ENCODE results near the gene ERP29.

The ERP29 gene

GRCh38 chr12:112012775-112013600 lies at the start of gene ERP29, which contains the start of gene TMEM116:
Gene ERP29 (plus strand): TSS chr12:112013426. CDS start chr12:112013466, 40 bp downstream.
Gene TMEM116 (minus strand): TSS chr12:112013165. CDS start chr12:112005270, 7,895 bp downstream.
- peak; percentile 92 for DNase-seq (ENCODE audit: extremely low read depth, low read depth)
- H3K4me3 ChIP-seq (replicated peaks; ENCODE audit: low read depth, low read length) = peak within 1 kb of the TSS; percentile 98
- TF ChIP-seq, protein P1, sequence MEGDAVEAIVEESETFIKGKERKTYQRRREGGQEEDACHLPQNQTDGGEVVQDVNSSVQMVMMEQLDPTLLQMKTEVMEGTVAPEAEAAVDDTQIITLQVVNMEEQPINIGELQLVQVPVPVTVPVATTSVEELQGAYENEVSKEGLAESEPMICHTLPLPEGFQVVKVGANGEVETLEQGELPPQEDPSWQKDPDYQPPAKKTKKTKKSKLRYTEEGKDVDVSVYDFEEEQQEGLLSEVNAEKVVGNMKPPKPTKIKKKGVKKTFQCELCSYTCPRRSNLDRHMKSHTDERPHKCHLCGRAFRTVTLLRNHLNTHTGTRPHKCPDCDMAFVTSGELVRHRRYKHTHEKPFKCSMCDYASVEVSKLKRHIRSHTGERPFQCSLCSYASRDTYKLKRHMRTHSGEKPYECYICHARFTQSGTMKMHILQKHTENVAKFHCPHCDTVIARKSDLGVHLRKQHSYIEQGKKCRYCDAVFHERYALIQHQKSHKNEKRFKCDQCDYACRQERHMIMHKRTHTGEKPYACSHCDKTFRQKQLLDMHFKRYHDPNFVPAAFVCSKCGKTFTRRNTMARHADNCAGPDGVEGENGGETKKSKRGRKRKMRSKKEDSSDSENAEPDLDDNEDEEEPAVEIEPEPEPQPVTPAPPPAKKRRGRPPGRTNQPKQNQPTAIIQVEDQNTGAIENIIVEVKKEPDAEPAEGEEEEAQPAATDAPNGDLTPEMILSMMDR (IDR thresholded peaks at IDR 0.05; ENCODE audit: low read depth, low read length, missing control alignments) = peak; percentile 40

GRCh38 chr12:111964935-111965334 lies 48.3 kb upstream of the ERP29 start:
- TF ChIP-seq, protein P1 (IDR thresholded peaks at IDR 0.05; ENCODE audit: low read depth, low read length, missing control alignments) = no peak
- H3K4me3 ChIP-seq (replicated peaks; ENCODE audit: low read depth, low read length) = no peak overlapping the region
- no peak for DNase-seq (ENCODE audit: extremely low read depth, low read depth)

DNA sequence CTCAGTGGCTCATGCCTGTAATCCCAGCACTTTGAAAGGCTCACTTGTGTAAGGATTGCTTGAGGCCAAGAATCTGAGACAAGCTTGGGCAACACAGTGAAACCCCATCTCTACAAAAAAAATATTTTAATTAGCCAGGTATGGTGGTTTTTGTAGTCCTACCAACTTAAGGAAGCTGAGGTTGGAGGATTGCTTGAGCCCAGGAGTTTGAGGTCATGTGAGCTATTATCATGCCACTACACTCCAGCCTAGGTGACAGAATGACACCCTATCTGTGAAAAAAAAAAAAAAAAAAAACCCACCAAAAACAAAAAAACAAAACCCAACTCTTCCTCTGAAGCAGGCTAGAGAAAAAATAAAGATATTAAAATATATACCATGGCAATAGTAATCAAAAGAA lies 41.4 kb upstream of the ERP29 start:
- TF ChIP-seq, protein P1 (IDR thresholded peaks at IDR 0.05; ENCODE audit: low read depth, low read length, missing control alignments) = no peak

GRCh38 chr12:111975161-111975931 lies 37.9 kb upstream of the ERP29 start:
- TF ChIP-seq, protein P1 (IDR thresholded peaks at IDR 0.05; ENCODE audit: low read depth, low read length, missing control alignments) = no peak
- DNase-seq (ENCODE audit: extremely low read depth, low read depth) = no peak
- H3K4me3 ChIP-seq (replicated peaks; ENCODE audit: low read depth, low read length) = no peak overlapping the region

More for the DNA sequence above, 41.4 kb upstream of the ERP29 start:
- no peak overlapping the region for H3K4me3 ChIP-seq (replicated peaks; ENCODE audit: low read depth, low read length)
- no peak for DNase-seq (ENCODE audit: extremely low read depth, low read depth)

DNA sequence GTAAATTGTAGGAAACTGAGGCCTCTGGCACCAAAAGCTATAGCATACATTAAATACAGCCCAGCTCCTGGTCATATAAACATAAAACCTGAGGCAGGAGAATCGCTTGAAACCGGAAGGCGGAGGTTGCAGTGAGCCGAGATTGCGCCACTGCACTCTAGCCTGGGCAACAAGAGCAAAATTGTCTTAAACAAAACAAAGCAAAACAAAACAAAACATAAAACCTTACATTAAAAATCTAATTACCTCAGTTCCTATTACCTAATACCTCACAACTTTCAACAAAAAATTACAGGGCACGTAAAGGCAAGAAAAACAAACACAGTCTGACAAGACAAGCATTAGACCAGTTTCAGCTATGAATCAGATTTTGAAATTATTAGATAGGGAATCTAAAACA lies 36.9 kb upstream of the ERP29 start:
- DNase-seq (ENCODE audit: extremely low read depth, low read depth) = no peak
- TF ChIP-seq, protein P1 (IDR thresholded peaks at IDR 0.05; ENCODE audit: low read depth, low read length, missing control alignments) = no peak
- no peak overlapping the region for H3K4me3 ChIP-seq (replicated peaks; ENCODE audit: low read depth, low read length)

DNA sequence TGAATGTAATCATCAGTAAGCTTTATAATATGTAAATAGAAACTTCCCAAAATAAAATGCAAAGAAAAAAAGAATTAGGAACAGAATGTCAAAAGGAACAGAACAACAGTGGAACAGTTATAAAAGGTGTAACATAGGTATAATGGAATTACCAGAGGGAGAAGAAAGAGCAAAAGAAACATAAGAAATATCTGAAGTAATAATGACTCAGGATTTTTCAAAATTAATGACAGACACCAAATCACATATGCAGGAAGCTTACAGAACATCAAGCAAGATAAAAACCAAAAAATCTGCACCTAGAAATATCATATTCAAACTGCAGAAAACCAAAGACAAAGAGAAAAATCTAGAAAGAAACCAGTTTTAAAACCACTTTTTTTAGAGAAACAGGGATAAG lies 36.4 kb upstream of the ERP29 start:
- DNase-seq (ENCODE audit: extremely low read depth, low read depth) = no peak
- no peak overlapping the region for H3K4me3 ChIP-seq (replicated peaks; ENCODE audit: low read depth, low read length)
- TF ChIP-seq, protein P1 (IDR thresholded peaks at IDR 0.05; ENCODE audit: low read depth, low read length, missing control alignments) = no peak
